Ishikawa (cell line): Measurements from ENCODE around the gene CCNT1.

ENCODE experiments used
- EP300 ChIP-seq: IDR thresholded peaks from 2 replicates; pipeline ENCODE4 v1.6.1; 2012; ENCODE audit warnings: borderline replicate concordance
- NFIC ChIP-seq: IDR thresholded peaks from 2 replicates; pipeline ENCODE4 v1.6.1; 2012
- RAD21 ChIP-seq: IDR thresholded peaks from 2 replicates; pipeline ENCODE4 v1.6.1; 2012; ENCODE audit warnings: low read depth
- REST ChIP-seq: IDR thresholded peaks from 2 replicates; pipeline ENCODE4 v1.6.1; 2012; ENCODE audit warnings: low read depth, mild to moderate bottlenecking
- TCF12 ChIP-seq: IDR thresholded peaks from 2 replicates; pipeline ENCODE4 v1.6.1; 2012; ENCODE audit warnings: low read depth
- YY1 ChIP-seq: IDR thresholded peaks from 2 replicates; pipeline ENCODE4 v1.6.1; 2012; ENCODE audit warnings: low read depth
- ZBTB7A ChIP-seq: IDR thresholded peaks from 2 replicates; pipeline ENCODE4 v1.6.1; 2012; ENCODE audit warnings: low read depth

GRCh38 chr12:48758737-48759136, 42.2 kb upstream of the CCNT1 start:
- TF ChIP-seq YY1 (no peak), NFIC (no peak), TCF12 (no peak), RAD21 (no peak), EP300 (no peak), REST (no peak), ZBTB7A (no peak)
